NOMO-1 (cell line): ENCODE measurements around the gene OGFOD3.
A peak's percentile ranks its signal among the peaks of the same experiment; 100 is the strongest.
"Not testable (repeated sequence)": the region's sequence is repeated elsewhere in the genome, so short reads cannot be mapped to it uniquely, and the experiment has no call there.

Experiments used
- DNase-seq, 2 experiments: peaks; one replicate each; lab custom pipeline; 2025; ENCODE audit not compliant: unreplicated experiment in 2 of 2; lab: John Stamatoyannopoulos, UW

The OGFOD3 gene

GRCh38 chr17:82435103-82435502, 16.7 kb upstream of the OGFOD3 start:
- DNase-seq = no peak

GRCh38 chr17:82434216-82434565, 15.8 kb upstream of the OGFOD3 start:
- DNase-seq = no peak

GRCh38 chr17:82433560-82434215, 15.3 kb upstream of the OGFOD3 start:
- no peak for DNase-seq

DNA sequence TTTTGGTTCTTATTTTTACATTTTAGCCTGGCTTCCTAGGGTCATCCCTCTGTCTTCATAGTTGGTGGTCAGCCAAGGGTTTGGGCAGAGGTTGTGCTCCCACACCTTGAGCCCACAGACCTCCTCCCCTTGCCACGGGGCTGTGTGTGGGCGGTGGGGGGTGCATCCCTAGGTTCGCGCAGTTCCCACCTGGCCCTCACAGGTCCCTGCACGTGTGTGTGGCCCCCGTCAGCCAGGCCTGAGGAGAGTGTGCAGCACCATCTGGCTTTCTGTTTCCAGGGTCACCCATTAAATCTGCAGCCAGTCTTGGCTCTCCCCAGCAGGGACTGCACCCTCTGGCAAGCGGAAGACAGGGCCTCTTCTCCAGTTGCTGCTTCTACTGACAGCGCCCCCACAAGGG, 13.6 kb upstream of the OGFOD3 start:
- no peak for DNase-seq

- DNase-seq = no peak
These were observed 11.4 kb upstream of the OGFOD3 start for GRCh38 chr17:82429824-82430223.

DNA sequence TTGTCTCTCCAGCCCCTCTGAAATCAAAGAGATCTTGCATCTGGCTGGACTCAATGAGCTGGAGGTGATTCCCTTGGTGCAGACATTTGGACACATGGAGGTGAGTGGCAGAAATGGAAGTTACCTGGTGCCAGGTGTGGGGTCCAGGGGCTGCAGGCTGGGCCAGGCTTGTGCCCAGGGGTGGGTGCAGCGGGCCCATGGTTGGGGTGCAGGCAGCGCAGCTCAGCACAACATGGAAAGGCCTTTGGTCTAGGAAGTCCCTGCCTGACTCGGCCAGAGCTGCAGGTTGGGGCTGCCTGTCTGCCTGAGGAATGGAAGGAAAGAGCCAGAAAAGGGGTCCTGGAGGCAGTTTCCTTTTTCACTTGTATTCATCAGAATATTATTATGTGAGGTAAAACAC, 10.2 kb upstream of the OGFOD3 start:
- DNase-seq = no peak

- no peak for DNase-seq
These were observed 6.4 kb upstream of the OGFOD3 start for GRCh38 chr17:82424863-82425159.

GRCh38 chr17:82424001-82424862, 5.8 kb upstream of the OGFOD3 start:
- DNase-seq = peak in 1 of 2 experiments; percentile 45

DNA sequence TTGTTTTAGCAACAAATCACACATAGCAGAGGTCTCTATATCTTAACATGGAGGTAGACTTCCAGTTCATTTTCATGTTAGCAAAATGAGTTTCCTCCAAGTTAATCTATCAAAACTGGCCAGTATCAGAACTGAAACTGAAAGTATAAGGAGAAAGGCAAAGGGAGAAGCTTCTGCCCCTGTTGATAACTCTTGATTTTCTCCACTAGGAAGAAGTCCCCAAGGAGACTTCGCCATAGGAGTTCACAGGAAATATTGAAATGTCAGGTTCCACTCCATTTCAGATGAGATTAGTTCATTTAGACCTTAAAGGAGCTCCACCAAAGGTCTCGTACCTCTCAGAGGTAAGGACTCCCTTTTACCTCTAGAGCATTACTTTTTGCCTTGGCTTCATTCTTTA, 1.2 kb upstream of the OGFOD3 start:
- peak in 1 of 2 experiments; percentile 66 for DNase-seq

DNA sequence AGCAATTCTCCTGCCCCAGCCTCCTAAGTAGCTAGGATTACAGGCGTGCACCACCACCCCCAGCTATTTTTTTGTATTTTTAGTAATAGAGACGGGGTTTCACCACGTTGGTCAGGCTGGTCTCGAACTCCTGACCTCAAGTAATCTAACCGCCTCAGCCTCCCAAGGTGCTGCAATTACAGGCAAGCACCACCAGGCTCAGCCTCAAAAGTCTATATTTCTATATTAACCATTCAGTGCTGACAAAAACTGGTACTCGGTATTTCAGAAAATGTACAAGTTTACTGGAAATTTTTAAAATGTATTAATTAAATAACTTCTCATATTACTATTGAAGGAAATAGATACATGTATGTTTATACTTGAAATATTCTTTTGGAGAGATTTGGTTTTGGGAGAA, 1.6 kb downstream of the OGFOD3 start:
- no peak for DNase-seq

DNA sequence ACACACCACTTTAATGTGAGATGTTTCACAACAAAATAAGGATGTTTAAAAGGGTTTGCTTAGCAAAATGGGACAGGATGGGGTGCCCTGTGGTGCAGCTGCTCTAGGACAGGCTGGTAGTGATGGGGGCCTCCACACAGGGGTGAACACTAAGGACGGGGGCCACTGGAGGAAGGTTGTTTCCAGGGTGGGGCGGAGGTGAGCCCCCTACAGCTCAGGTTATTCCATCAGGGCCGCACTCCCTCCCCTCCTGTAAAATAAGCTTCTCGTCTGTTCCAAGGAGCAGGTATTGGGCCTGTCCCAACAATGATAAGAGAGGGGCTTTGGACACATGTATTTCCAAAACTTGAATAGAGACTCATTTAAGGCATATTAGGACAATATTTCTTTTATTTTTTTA, 2.1 kb downstream of the OGFOD3 start:
- no peak for DNase-seq

- no peak for DNase-seq
These were observed 2.6 kb downstream of the OGFOD3 start for GRCh38 chr17:82415786-82416185.

DNA sequence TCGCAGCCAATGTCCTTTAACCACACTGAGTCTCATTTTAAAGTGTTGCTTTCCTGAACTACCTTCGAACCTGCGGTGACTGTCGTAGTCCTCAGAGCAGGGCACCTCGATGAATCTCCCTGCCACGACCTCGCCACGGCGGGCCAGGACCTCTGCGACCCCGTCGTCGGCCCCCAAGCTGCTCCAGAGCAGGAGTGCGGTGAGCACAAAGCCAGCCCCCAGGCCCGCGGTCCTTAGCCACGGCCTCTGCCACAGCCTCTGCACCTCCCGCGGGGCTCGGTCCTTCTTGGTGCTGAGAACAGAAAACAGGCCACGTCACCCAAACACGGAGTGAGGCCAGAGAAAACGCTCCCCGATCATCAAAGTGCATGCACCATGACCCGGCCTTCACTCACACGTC, 3.0 kb downstream of the OGFOD3 start:
- DNase-seq = no peak

DNA sequence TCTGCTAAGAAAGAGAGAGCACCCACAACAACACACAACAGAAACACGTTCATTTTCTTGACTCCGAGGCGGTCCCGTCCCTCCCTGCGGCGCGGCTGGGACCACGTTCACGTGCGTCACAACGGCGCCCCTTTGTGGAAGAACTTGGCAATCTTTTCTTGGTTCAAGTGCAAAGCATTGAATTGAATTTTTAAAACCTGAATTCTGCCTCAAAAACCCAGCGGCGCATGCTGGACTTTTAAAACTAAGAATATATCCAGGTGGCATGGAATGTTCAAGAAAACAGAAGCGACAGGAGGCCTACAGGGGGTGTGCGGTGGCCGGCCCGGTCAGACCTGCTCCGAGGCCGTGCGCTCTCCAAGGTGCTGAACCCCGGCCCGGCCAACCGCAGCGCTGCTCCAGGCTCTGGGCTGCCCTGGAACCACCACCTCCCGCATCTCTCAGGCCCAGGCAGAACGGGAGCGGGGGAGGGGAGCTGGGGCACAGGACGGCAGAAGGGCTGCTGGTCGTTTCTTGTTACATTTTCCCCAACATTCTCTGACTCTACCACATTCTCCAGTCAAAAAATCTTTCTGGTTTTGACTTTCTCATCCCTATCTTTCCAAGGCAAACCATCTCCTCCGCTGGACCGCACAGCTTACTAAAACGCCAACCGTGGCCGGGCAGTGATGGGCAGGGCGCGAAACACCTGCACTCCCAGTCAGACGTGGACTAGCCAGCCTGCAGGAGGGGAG, 3.7 kb downstream of the OGFOD3 start:
- DNase-seq = peak; percentile 46 to 79

DNA sequence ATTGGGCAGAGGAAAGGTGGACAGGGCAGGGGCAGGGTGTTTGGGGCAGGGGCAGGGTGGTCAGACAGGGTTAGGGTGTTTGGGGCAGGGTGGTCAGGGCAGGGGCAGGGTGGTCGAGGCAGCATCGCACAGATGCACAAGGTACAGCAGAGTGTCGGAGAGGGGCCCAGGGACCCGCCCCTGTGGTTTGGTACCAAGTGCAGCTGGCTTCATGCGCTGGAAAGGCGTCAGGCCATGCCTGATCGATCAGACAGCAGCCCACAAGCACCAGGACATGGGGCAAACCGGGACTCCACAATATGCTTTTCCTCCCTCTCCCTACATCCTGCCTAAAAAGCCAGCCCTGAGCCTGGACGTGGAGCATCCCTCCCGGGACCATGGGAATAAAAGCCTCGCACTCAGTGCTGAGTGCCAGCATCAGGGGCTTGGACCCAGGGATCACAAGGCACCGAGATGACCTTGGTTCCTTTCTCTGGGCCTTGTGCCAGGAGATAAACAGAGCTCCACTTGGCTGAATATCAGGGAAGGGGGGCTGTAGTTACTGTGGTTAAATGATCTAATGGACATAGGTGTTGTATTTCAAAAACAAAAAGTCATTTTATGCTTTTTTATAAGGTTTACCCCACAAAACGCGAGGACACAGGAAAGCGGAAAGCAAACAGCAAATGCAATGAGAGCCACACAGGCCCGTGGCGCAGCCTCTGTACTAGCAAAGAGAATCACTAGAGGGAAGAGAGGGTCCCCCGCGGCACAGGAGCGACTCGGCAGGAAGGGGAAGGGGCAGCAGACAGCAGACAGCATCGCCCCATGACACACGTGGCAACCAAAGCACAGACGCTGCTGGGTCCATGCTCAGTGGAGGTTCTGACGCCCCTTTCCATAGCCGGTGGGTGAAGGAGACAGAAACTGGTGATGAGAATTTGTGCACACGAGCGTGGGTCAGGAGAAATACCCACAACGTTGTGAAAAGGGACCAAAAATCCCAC, 5.6 kb downstream of the OGFOD3 start:
- no peak for DNase-seq

DNA sequence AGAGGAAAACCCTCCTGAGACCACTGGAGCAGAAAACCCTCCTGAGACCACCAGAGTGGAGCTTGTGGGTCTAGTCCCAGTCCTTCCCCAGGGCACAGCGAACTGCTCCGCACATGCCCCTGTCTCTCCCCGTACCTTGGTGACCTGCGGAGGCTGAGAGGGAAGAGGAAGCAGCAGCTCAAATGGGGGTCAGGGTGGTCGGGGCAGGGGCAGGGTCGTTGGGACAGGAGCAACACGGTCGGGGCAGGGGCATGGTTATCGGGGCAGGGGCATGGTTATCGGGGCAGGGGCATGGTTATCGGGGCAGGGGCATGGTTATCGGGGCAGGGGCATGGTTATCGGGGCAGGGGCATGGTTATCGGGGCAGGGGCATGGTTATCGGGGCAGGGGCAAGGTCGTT, 6.3 kb downstream of the OGFOD3 start:
- not testable (repeated sequence) for DNase-seq

DNA sequence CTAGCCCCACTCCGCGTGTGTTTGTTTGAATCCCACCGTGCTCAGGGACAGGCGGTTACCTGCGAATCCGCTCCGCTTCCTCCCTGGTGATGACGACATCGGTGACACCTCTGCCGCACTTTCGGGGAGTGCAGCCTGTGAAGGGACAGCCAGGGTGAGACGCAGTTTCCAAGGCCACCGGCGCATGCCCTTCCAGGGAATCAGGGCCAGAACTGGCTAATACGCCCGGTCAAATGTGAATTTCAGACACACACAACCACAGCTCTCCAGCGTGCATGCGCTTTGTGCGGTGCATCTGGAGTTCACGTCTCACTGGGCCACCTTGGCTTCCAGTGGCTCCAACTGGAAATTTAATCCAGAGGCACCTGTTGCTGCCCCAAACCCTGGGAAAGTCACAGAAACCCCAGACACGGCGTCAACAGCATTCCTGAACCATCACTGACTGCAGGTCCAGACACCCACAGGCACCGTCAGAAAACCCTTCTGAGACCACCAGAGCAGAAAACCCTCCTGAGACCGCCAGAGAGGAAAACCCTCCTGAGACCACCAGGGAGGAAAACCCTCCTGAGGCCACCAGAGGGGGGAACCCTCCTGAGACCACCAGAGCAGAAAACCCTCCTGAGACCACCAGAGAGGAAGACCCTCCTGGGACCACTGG, 6.9 kb downstream of the OGFOD3 start:
- DNase-seq = no peak

DNA sequence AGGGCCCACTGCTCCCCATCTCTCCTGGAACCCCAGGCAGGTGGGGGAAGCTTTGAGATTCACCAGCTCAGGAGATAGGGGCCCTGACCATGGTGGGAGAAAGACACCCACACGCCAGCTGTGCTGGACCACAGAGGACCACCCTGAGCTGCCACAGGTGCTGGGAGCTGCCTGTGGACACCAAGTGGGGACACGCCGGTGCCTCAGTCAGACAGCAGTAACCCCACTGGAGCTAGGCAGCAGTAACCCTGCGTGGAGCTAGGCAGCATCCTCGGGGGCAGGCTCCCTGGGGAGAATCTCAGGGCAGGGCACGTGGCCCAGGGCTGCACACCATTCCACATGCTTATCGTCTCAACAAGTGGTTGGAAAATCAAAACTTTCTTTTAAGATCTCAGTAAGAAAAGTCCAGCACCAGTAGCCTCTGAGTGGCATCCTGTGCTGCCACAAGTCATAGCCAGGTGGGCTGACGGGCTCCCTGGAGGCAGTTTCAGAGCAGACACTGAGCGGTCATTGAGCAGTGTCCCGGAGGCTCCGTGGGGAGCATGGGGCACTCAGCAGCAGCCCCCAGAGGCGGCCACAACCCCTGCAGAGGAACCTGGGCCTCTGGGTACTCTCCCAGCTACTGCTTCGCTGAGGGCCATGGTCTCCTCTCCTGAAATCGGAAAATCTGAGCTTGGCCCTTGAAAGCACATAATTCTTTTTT, 8.2 kb downstream of the OGFOD3 start:
- DNase-seq = no peak

DNA sequence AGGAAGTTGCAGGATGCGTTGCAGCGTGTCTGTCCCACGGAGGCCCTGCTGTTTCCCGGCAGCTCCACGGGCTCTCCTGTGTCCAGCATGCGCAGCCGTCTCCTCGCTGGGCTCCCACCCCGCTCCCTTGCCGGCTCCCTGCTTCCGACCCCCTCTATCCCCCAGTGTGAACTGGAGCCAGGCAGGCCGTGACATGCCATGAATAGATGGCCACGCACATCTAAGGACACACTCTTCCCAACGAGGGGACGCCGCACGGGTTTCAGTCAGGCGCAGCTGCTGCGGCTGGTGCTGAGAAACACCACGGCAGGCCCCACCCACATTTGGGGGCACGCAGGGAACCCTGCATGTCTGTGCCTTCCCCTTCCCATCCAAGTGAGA, 9.5 kb downstream of the OGFOD3 start:
- no peak for DNase-seq
